Adrenal gland (tissue), 12 donors: ENCODE measurements around the gene GRIN3B. TPM values are rescaled to one million over a fixed set of nuclear protein-coding genes. Genes with fewer than 3 reads are reported as not detected.

Source experiments
- DNase-seq, 7 donors: peaks; one replicate each; pipeline ENCODE4 v3.0.0-alpha.2; 2019 to 2020
- H3K27ac ChIP-seq, 5 donors: fragments of 200-600 bp; sonication (generic) in 4 of 5; 1 replicate in 3 of 5; 2 replicates in 2 of 5; pipeline versions ENCODE4 v1.5.1 to v1.8.0; 2016 to 2020; ENCODE audit warnings: mild to moderate bottlenecking in 1 of 5
- H3K27me3 ChIP-seq: fragments of 200-600 bp; 2 replicates; pipeline ENCODE4 v1.8.0; 2021
- H3K36me3 ChIP-seq, 2 donors: fragments of 200-600 bp; replicated peaks in 1 of 2; 1 replicate in 1 of 2; 2 replicates in 1 of 2; pipeline versions ENCODE4 v1.5.1 to v1.8.0; 2018 to 2022
- H3K4me1 ChIP-seq, 2 donors: fragments of 200-600 bp; replicated peaks in 1 of 2; 1 replicate in 1 of 2; 2 replicates in 1 of 2; pipeline versions ENCODE4 v1.5.1 to v1.8.0; 2018 to 2021
- H3K4me3 ChIP-seq, 4 donors: fragments of 200-600 bp; sonication (generic) in 3 of 4; one replicate each; pipeline ENCODE4 v1.5.1; 2016 to 2018
- H3K9me3 ChIP-seq, 3 donors: fragments of 200-600 bp; sonication (generic) in 1 of 3; replicated peaks in 1 of 3; 1 replicate in 2 of 3; 2 replicates in 1 of 3; pipeline versions ENCODE4 v1.5.1 to v1.8.0; 2016 to 2021
- CTCF ChIP-seq, 6 experiments: fragments of 450-650 bp in 4 of 6; fragments of 200-600 bp in 2 of 6; sonication (generic) in 1 of 6; IDR thresholded peaks; 1 replicate in 5 of 6; 2 replicates in 1 of 6; pipeline versions ENCODE4 v1.5.1 to v1.8.0; 2016 to 2021; ENCODE audit warnings: antibody characterized with exemption in 6 of 6, mild to moderate bottlenecking in 2 of 6, moderate library complexity in 1 of 6
- POLR2A ChIP-seq, 2 donors: fragments of 450-650 bp; IDR thresholded peaks; one replicate each; pipeline ENCODE4 v1.6.1; 2017; ENCODE audit warnings: antibody characterized with exemption in 2 of 2, mild to moderate bottlenecking in 2 of 2, moderate library complexity in 1 of 2
- WGBS, 4 donors: extraction: QIAGEN DNeasy Blood & Tissue Kit in 2 of 4; methylation state at CpG; one replicate each; pipeline versions ENCODE4 v1.1.5 to v1.1.7; 2013 to 2017; 5-methylcytosine and 5-hydroxymethylcytosine counted together
- intact Hi-C, 2 donors: fragments of 100-400 bp; cut with DNase I; formaldehyde crosslinking; loops; one replicate each; pipeline versions ENCODE4 v1.14.1 to v1.15.0; 2022 to 2023
- polyA plus RNA-seq, 3 donors: library from polyadenylated mRNA; stranded (reverse); fragments of 200-250 nt in 2 of 3; fragments of 350-450 nt in 1 of 3; fragmentation: Illumina TruSeq in 1 of 3; extraction: RNeasy Lipid Tissue Mini Kit (QIAGEN cat#74804) in 1 of 3; gene quantifications; one replicate each; pipeline ENCODE4 v1.2.3, GENCODE V29; 2013 to 2014
- total RNA-seq, 9 donors: library from RNA; depleted of rRNA in 4 of 9; stranded (reverse); fragments of >200 nt in 4 of 9; fragments of 120-200 nt in 1 of 9; fragmentation: NEBNext Ultra II Directional in 1 of 9; extraction: Animal tissue kit (Norgen Biotek cat#: 25700) in 1 of 9; gene quantifications; one replicate each; pipeline versions ENCODE4 v1.1.0 to v1.2.4, GENCODE V29; 2013 to 2023
- donor health status: healthy with polysubstance abuse.
- donor health status: Bipolar disorder and iron deficiency.
- donor health status: DM: yes; HTN: yes; CAD: no.
- donor health status: DM: no; HTN: no; CAD: no.
- donor health status: DM: no; HTN: no; CAD: no.
- donor health status: DM: yes; HTN: yes; CAD: no.

The GRIN3B gene
- total and polyA plus RNA-seq, 12 donors: 0.08 to 0.24 (median 0.16) TPM; not detected in 8

GRCh38 chr19:971795-972194, 28.4 kb upstream of the GRIN3B start:
- no peak for TF ChIP-seq CTCF (IDR thresholded peaks at IDR 0.05)
- no peak for TF ChIP-seq POLR2A (IDR thresholded peaks at IDR 0.05)
- no peaks in the 10 kb centered on the region for H3K9me3 ChIP-seq
- H3K4me3 ChIP-seq: no peak overlapping the region
- no peak overlapping the region for H3K27ac ChIP-seq
- DNase-seq: no peak
- intact Hi-C loops: loop anchor here in 1 of 2 donors (10.0 kb wide), 1 partner anchor 207 kb away; no protein-coding TSS in a partner anchor
- H3K36me3 ChIP-seq: peaks cover 0 to 41% of the 10 kb centered on the region in 2 donors
- WGBS, 4 donors: 93 to 96% (median 94%) methylated on average over 24 of the region's 24 CpGs
- H3K4me1 ChIP-seq: no peaks in the 10 kb centered on the region
- no peaks in the 10 kb centered on the region for H3K27me3 ChIP-seq

- H3K4me3 ChIP-seq: no peak overlapping the region
- H3K9me3 ChIP-seq: no peaks in the 10 kb centered on the region
- WGBS, 4 donors: 94 to 99% (median 97%) methylated on average over 6 of the region's 6 CpGs
- TF ChIP-seq CTCF (IDR thresholded peaks at IDR 0.05) (no peak), POLR2A (IDR thresholded peaks at IDR 0.05) (no peak)
- no peaks in the 10 kb centered on the region for H3K27me3 ChIP-seq
- intact Hi-C loops: loop anchor here in 1 of 2 donors (10.0 kb wide), 1 partner anchor 207 kb away; no protein-coding TSS in a partner anchor
- no peak for DNase-seq
- peaks cover 0 to 36% of the 10 kb centered on the region in 2 donors for H3K36me3 ChIP-seq
- H3K27ac ChIP-seq: no peak overlapping the region
- no peaks in the 10 kb centered on the region for H3K4me1 ChIP-seq
Measured at GRCh38 chr19:972281-972680, 27.9 kb upstream of the GRIN3B start.

GRCh38 chr19:973726-974563, 26.3 kb upstream of the GRIN3B start:
- DNase-seq: no peak
- intact Hi-C loops: loop anchor here in 1 of 2 donors (10.0 kb wide), 1 partner anchor 209 kb away; no protein-coding TSS in a partner anchor
- no peak for TF ChIP-seq POLR2A (IDR thresholded peaks at IDR 0.05)
- no peak for TF ChIP-seq CTCF (IDR thresholded peaks at IDR 0.05)
- H3K4me3 ChIP-seq: no peak overlapping the region
- no peak overlapping the region for H3K27ac ChIP-seq
- no peaks in the 10 kb centered on the region for H3K4me1 ChIP-seq
- H3K27me3 ChIP-seq: no peaks in the 10 kb centered on the region
- no peaks in the 10 kb centered on the region for H3K9me3 ChIP-seq
- WGBS, 4 donors: 80 to 86% (median 85%) methylated on average over 9 to 29 of the region's 29 CpGs
- peaks cover 0 to 26% of the 10 kb centered on the region in 2 donors for H3K36me3 ChIP-seq

GRCh38 chr19:974564-975257, 25.5 kb upstream of the GRIN3B start:
- Histone ChIP-seq H3K36me3 (peaks cover 0 to 19% of the 10 kb centered on the region in 2 donors), H3K27me3 (no peaks in the 10 kb centered on the region), H3K4me1 (no peaks in the 10 kb centered on the region), H3K9me3 (no peaks in the 10 kb centered on the region), H3K27ac (no peak overlapping the region), H3K4me3 (no peak overlapping the region)
- no peak for DNase-seq
- 57 to 100% (median 82%) methylated on average over 3 to 37 of the region's 37 CpGs for WGBS, 4 donors
- TF ChIP-seq POLR2A (IDR thresholded peaks at IDR 0.05): no peak
- TF ChIP-seq CTCF (IDR thresholded peaks at IDR 0.05): no peak
- intact Hi-C loops: loop anchor here in 1 of 2 donors (10.0 kb wide), 1 partner anchor 210 kb away; no protein-coding TSS in a partner anchor
